SK-N-SH (cell line): Measurements from ENCODE around the gene PTPN2.

Experiments used
- EP300 ChIP-seq, 2 experiments: IDR thresholded peaks; 2 replicates each; pipeline versions ENCODE4 v1.4.0 to v1.6.1; 2012; ENCODE audit warnings: borderline replicate concordance in 1 of 2, low read depth in 1 of 2, low read length in 1 of 2
- JUND ChIP-seq: IDR thresholded peaks from 2 replicates; pipeline ENCODE4 v1.4.0; 2012
- RAD21 ChIP-seq: IDR thresholded peaks from 2 replicates; pipeline ENCODE4 v1.6.1; 2012; ENCODE audit warnings: mild to moderate bottlenecking, low read length
- TAF1 ChIP-seq: IDR thresholded peaks from 2 replicates; pipeline ENCODE4 v1.6.1; 2012; ENCODE audit warnings: low read depth, mild to moderate bottlenecking, low read length, moderate library complexity, borderline replicate concordance
- TEAD4 ChIP-seq: IDR thresholded peaks from 2 replicates; pipeline ENCODE4 v1.4.0; 2012; ENCODE audit warnings: mild to moderate bottlenecking, borderline replicate concordance; ENCODE audit not compliant: insufficient read depth
- YY1 ChIP-seq: IDR thresholded peaks from 2 replicates; pipeline ENCODE4 v1.4.0; 2012; ENCODE audit warnings: low read depth, mild to moderate bottlenecking
- TF ChIP-seq, protein P1 (sequence below): fragments of 200-600 bp; sonication (generic); IDR thresholded peaks from 2 replicates; pipeline ENCODE4 v1.6.1; 2017; ENCODE audit warnings: antibody characterized with exemption, mild to moderate bottlenecking, moderate library complexity
- TF ChIP-seq, protein P2 (sequence below): IDR thresholded peaks from 2 replicates; pipeline ENCODE4 v1.4.0; 2012; ENCODE audit warnings: low read depth, borderline replicate concordance
- TF ChIP-seq, protein P3 (sequence below): IDR thresholded peaks from 2 replicates; pipeline ENCODE4 v1.6.1; 2012; ENCODE audit warnings: mild to moderate bottlenecking, low read depth, low read length, moderate library complexity

DNA sequence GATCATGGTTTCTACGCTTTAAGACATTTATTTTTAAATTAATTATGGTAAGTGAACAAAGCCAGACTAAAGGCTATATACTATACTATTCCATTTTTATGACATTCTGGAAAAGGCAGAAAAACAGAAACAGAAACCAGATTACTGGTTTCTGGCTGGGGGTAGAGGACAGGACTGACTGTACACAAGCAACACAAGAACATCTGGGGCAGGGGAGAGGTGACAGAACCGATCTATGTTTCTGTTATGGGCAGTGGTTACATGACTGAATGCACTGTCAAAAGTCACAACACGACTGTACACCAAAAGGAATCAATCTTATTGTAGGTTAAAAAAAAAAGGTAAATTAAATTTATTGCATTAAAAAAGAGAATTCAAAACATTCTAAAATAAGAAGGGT lies 64.7 kb downstream of the PTPN2 start:
- TF ChIP-seq, protein P1, sequence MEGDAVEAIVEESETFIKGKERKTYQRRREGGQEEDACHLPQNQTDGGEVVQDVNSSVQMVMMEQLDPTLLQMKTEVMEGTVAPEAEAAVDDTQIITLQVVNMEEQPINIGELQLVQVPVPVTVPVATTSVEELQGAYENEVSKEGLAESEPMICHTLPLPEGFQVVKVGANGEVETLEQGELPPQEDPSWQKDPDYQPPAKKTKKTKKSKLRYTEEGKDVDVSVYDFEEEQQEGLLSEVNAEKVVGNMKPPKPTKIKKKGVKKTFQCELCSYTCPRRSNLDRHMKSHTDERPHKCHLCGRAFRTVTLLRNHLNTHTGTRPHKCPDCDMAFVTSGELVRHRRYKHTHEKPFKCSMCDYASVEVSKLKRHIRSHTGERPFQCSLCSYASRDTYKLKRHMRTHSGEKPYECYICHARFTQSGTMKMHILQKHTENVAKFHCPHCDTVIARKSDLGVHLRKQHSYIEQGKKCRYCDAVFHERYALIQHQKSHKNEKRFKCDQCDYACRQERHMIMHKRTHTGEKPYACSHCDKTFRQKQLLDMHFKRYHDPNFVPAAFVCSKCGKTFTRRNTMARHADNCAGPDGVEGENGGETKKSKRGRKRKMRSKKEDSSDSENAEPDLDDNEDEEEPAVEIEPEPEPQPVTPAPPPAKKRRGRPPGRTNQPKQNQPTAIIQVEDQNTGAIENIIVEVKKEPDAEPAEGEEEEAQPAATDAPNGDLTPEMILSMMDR: no peak
- no peak for TF ChIP-seq TAF1
- TF ChIP-seq, protein P2, sequence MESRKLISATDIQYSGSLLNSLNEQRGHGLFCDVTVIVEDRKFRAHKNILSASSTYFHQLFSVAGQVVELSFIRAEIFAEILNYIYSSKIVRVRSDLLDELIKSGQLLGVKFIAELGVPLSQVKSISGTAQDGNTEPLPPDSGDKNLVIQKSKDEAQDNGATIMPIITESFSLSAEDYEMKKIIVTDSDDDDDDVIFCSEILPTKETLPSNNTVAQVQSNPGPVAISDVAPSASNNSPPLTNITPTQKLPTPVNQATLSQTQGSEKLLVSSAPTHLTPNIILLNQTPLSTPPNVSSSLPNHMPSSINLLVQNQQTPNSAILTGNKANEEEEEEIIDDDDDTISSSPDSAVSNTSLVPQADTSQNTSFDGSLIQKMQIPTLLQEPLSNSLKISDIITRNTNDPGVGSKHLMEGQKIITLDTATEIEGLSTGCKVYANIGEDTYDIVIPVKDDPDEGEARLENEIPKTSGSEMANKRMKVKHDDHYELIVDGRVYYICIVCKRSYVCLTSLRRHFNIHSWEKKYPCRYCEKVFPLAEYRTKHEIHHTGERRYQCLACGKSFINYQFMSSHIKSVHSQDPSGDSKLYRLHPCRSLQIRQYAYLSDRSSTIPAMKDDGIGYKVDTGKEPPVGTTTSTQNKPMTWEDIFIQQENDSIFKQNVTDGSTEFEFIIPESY: no peak
- no peak for TF ChIP-seq EP300 (IDR thresholded peaks at IDR 0.05; ENCODE audit: borderline replicate concordance in 1 of 2, low read depth in 1 of 2, low read length in 1 of 2)
- TF ChIP-seq YY1: no peak
- TF ChIP-seq RAD21: no peak
- TF ChIP-seq, protein P3, sequence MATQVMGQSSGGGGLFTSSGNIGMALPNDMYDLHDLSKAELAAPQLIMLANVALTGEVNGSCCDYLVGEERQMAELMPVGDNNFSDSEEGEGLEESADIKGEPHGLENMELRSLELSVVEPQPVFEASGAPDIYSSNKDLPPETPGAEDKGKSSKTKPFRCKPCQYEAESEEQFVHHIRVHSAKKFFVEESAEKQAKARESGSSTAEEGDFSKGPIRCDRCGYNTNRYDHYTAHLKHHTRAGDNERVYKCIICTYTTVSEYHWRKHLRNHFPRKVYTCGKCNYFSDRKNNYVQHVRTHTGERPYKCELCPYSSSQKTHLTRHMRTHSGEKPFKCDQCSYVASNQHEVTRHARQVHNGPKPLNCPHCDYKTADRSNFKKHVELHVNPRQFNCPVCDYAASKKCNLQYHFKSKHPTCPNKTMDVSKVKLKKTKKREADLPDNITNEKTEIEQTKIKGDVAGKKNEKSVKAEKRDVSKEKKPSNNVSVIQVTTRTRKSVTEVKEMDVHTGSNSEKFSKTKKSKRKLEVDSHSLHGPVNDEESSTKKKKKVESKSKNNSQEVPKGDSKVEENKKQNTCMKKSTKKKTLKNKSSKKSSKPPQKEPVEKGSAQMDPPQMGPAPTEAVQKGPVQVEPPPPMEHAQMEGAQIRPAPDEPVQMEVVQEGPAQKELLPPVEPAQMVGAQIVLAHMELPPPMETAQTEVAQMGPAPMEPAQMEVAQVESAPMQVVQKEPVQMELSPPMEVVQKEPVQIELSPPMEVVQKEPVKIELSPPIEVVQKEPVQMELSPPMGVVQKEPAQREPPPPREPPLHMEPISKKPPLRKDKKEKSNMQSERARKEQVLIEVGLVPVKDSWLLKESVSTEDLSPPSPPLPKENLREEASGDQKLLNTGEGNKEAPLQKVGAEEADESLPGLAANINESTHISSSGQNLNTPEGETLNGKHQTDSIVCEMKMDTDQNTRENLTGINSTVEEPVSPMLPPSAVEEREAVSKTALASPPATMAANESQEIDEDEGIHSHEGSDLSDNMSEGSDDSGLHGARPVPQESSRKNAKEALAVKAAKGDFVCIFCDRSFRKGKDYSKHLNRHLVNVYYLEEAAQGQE: no peak
- TF ChIP-seq JUND: no peak
- no peak for TF ChIP-seq TEAD4
